Upper lobe of left lung (tissue), 6 donors: ENCODE data around the gene CSRP1. TPM values are rescaled to one million over a fixed set of nuclear protein-coding genes. Genes with fewer than 3 reads are reported as not detected.

Source experiments
- ATAC-seq, 2 donors: fragments of 200-7000 bp; cut with Tn5 transposase; one replicate each; pipeline ENCODE4 v1.9.1; 2022; ENCODE audit warnings: mild to moderate bottlenecking in 2 of 2, moderate library complexity in 2 of 2; ENCODE audit not compliant: low FRiP score in 2 of 2
- DNase-seq, 2 donors: peaks; one replicate each; pipeline ENCODE4 v3.0.0-alpha.2; 2019 to 2020
- H3K27ac ChIP-seq, 4 donors: fragments of 200-600 bp; sonication (generic); one replicate each; pipeline ENCODE4 v1.5.1; 2016 to 2019
- H3K27me3 ChIP-seq, 4 donors: fragments of 200-600 bp; sonication (generic); one replicate each; pipeline ENCODE4 v1.5.1; 2017 to 2019
- H3K36me3 ChIP-seq, 4 donors: fragments of 200-600 bp; sonication (generic); one replicate each; pipeline ENCODE4 v1.5.1; 2016 to 2019
- H3K4me1 ChIP-seq, 4 donors: fragments of 200-600 bp; sonication (generic); one replicate each; pipeline ENCODE4 v1.5.1; 2018 to 2019
- H3K4me3 ChIP-seq, 4 donors: fragments of 200-600 bp; sonication (generic); one replicate each; pipeline ENCODE4 v1.5.1; 2017 to 2019; ENCODE audit warnings: mild to moderate bottlenecking in 2 of 4, moderate library complexity in 1 of 4
- H3K9me3 ChIP-seq, 4 donors: fragments of 200-600 bp; sonication (generic); one replicate each; pipeline ENCODE4 v1.5.1; 2018 to 2019
- EP300 ChIP-seq, 4 donors: sonication (generic); formaldehyde crosslinking; IDR thresholded peaks; one replicate each; pipeline ENCODE4 v1.5.1; 2017; ENCODE audit warnings: antibody characterized with exemption in 4 of 4, control low read depth in 2 of 4
- POLR2A ChIP-seq, 4 donors: fragments of 450-650 bp; IDR thresholded peaks; one replicate each; pipeline ENCODE4 v1.5.1; 2016 to 2017; ENCODE audit warnings: antibody characterized with exemption in 4 of 4, mild to moderate bottlenecking in 2 of 4
- POLR2AphosphoS5 ChIP-seq, 2 donors: sonication (generic); formaldehyde crosslinking; IDR thresholded peaks; one replicate each; pipeline ENCODE4 v1.5.1; 2017; ENCODE audit warnings: antibody characterized with exemption in 2 of 2
- WGBS, 2 donors: methylation state at CpG; one replicate each; pipeline ENCODE4 v1.1.5; 2017 to 2018; 5-methylcytosine and 5-hydroxymethylcytosine counted together
- total RNA-seq, 6 donors: library from RNA; depleted of rRNA in 4 of 6; stranded (reverse); fragments of >200 nt in 4 of 6; gene quantifications; one replicate each; pipeline versions ENCODE4 v1.1.0 to v1.2.1, GENCODE V29; 2016 to 2021
- TF ChIP-seq, protein P1 (sequence below), 6 experiments: fragments of 450-650 bp in 4 of 6; fragments of 200-600 bp in 2 of 6; sonication (generic) in 2 of 6; IDR thresholded peaks; one replicate each; pipeline ENCODE4 v1.5.1; 2016 to 2019; ENCODE audit warnings: antibody characterized with exemption in 6 of 6
- donor health status: DM: no; HTN: no; CAD: no; lungs with moderate emphysema.
- donor health status: DM: no; HTN: yes; CAD: no; lungs with severe emphysema.

The CSRP1 gene
- total RNA-seq, 6 donors from 2014 or later, result 200 to 495 (median 327) TPM

DNA sequence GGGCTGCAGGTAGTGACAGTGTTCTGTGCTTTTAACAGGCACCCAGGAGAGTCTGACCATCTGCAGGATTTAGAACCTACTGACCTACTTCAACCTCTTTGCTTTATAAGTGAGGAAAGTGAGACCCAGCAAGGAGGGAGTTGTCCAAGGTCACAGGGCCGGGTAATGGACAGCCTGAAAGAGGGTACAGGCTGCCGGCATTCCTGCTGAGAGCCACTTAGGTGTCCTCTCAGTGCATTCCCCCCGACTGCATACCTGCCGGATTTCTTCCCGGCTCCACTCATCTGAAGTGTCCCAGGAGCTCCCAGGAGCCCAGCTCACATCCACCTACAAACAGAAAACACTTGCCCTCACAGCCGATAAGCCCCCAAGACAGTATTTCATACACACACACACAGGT, 51.8 kb downstream of the CSRP1 start:
- peak in 1 of 2 donors; percentile 70 for DNase-seq
- ATAC-seq, result peak in 1 of 2 donors; percentile 58
- no peak overlapping the region for H3K4me3 ChIP-seq
- no peaks in the 10 kb centered on the region for H3K36me3 ChIP-seq
- peak overlapping the region; percentile 61 to 77 (median 66) for H3K27ac ChIP-seq
- TF ChIP-seq EP300 (IDR thresholded peaks at IDR 0.05) (peak in 1 of 4 donors; percentile 68), POLR2A (IDR thresholded peaks at IDR 0.05) (no peak), POLR2AphosphoS5 (IDR thresholded peaks at IDR 0.05) (no peak)
- TF ChIP-seq, protein P1, sequence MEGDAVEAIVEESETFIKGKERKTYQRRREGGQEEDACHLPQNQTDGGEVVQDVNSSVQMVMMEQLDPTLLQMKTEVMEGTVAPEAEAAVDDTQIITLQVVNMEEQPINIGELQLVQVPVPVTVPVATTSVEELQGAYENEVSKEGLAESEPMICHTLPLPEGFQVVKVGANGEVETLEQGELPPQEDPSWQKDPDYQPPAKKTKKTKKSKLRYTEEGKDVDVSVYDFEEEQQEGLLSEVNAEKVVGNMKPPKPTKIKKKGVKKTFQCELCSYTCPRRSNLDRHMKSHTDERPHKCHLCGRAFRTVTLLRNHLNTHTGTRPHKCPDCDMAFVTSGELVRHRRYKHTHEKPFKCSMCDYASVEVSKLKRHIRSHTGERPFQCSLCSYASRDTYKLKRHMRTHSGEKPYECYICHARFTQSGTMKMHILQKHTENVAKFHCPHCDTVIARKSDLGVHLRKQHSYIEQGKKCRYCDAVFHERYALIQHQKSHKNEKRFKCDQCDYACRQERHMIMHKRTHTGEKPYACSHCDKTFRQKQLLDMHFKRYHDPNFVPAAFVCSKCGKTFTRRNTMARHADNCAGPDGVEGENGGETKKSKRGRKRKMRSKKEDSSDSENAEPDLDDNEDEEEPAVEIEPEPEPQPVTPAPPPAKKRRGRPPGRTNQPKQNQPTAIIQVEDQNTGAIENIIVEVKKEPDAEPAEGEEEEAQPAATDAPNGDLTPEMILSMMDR (IDR thresholded peaks at IDR 0.05), result no peak
- no peaks in the 10 kb centered on the region for H3K27me3 ChIP-seq
- peaks cover 31 to 53% (median 32%) of the 10 kb centered on the region in 4 donors for H3K4me1 ChIP-seq
- 53 to 72% methylated on average over 6 of the region's 6 CpGs for WGBS, 2 donors
- no peaks in the 10 kb centered on the region for H3K9me3 ChIP-seq

DNA sequence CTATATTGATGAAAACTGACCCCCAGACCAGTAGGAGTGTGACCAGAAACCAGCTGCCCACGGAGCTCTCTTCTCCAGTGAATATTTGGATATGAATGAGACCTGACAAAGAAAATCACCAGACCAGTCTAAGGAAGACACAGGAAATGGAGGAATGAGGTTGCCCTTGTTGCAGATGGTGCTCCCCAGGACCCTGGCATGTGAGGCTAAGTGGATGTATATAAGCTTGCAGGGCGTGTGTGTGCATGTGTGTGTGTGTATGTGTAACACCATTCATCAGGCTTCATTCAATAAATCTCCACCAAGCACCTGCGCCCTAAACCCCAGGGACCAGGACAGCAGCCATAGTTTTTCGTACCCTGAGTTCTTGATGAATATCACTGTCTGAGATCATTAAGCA, 52.3 kb downstream of the CSRP1 start:
- no peaks in the 10 kb centered on the region for H3K27me3 ChIP-seq
- peak overlapping the region in 3 of 4 donors; percentile 1 to 77 (median 68) for H3K27ac ChIP-seq
- TF ChIP-seq POLR2A (IDR thresholded peaks at IDR 0.05), result no peak
- TF ChIP-seq EP300 (IDR thresholded peaks at IDR 0.05), result no peak
- no peak for TF ChIP-seq POLR2AphosphoS5 (IDR thresholded peaks at IDR 0.05)
- TF ChIP-seq, protein P1 (IDR thresholded peaks at IDR 0.05), result no peak
- H3K4me1 ChIP-seq, result peaks cover 31 to 55% (median 36%) of the 10 kb centered on the region in 4 donors
- no peak for DNase-seq
- H3K9me3 ChIP-seq, result no peaks in the 10 kb centered on the region
- no peak for ATAC-seq
- 81 to 85% methylated on average over 4 of the region's 4 CpGs for WGBS, 2 donors
- H3K36me3 ChIP-seq, result no peaks in the 10 kb centered on the region
- H3K4me3 ChIP-seq, result no peak overlapping the region

DNA sequence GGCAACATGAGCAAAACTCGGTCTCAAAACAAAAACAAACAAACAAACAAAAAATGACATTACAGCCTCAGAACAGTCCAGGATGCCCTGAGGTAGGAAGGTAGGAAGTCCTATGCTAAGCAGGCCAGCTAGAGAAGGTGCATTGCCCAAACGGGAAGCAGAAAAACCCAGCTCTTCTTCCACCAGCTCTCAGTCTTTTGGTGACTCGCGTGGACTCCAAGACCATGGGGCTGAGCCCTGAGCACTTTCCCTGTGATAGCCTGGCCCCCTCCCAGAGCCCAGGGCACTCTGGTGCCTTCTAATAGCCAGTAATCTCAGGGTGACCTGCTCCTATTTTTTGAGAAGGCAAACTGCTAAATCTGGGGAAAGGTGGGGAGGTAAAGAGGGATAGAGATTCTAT, 54.1 kb downstream of the CSRP1 start:
- no peaks in the 10 kb centered on the region for H3K27me3 ChIP-seq
- no peaks in the 10 kb centered on the region for H3K36me3 ChIP-seq
- no peaks in the 10 kb centered on the region for H3K9me3 ChIP-seq
- H3K27ac ChIP-seq, result no peak overlapping the region
- 75 to 91% methylated on average over 4 of the region's 4 CpGs for WGBS, 2 donors
- TF ChIP-seq, protein P1 (IDR thresholded peaks at IDR 0.05), result no peak
- TF ChIP-seq POLR2AphosphoS5 (IDR thresholded peaks at IDR 0.05) (no peak), EP300 (IDR thresholded peaks at IDR 0.05) (no peak), POLR2A (IDR thresholded peaks at IDR 0.05) (no peak)
- no peak for ATAC-seq
- no peak overlapping the region for H3K4me3 ChIP-seq
- no peak for DNase-seq
- H3K4me1 ChIP-seq, result peaks cover 39 to 72% (median 53%) of the 10 kb centered on the region in 4 donors

DNA sequence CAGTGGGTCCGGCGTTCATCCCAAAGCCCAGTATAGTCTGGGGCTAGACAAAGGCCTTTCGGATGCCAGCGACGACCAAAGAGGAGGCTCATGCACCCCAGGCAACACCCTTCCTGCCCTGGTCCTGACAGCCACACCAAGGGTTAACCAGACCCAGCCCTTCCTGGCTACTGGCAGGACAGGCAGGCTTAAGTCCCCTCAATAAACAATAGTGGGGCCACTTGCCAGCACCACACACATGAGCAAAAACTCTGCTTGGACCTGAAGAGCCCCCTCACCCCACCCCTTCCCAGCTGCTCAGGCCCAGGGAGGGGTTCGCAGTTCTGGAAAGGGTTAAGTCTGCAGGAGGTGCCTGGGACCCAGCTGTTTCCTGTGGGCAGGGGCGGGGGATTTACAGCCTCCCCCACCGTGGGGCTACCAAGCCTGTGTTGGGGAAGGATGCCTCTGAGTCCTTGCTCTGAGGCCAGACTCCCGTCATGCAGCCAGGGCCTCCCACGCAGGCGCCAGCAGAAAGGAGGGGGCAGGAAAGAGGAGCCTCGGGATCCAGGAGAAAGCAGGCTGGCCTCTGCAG, 56.1 kb downstream of the CSRP1 start:
- TF ChIP-seq, protein P1 (IDR thresholded peaks at IDR 0.05), result no peak
- peak; percentile 19 to 46 for TF ChIP-seq POLR2AphosphoS5 (IDR thresholded peaks at IDR 0.05)
- no peak for TF ChIP-seq POLR2A (IDR thresholded peaks at IDR 0.05)
- TF ChIP-seq EP300 (IDR thresholded peaks at IDR 0.05), result peak in 1 of 4 donors; percentile 12
- peak; percentile 70 to 78 for ATAC-seq
- Histone ChIP-seq H3K9me3 (no peaks in the 10 kb centered on the region), H3K36me3 (no peaks in the 10 kb centered on the region), H3K4me3 (no peak overlapping the region), H3K4me1 (peaks cover 25 to 55% (median 40%) of the 10 kb centered on the region in 4 donors), H3K27ac (peak overlapping the region; percentile 51 to 80 (median 59)), H3K27me3 (no peaks in the 10 kb centered on the region)
- 17 to 26% methylated on average over 7 to 12 of the region's 12 CpGs for WGBS, 2 donors
- peak; percentile 41 to 82 for DNase-seq

DNA sequence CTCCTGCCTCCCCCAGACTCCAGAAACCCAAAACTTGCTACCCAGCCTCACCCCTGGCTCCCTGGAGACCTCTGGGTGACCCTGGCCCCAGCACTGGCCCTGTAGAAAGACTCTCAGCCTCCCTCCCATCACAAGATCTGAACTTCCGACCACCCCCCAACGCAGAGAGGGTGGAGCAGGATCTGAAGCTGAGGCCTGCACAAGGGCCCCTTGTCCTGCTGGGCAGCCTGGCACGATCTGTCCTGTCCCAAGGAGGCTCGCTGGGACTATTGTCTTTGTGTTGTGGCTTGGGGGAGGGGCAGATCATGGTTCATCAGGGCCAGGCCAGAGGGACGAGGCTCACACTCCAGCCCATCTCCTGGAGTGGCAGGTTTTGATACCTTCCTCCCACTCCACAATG, 57.9 kb downstream of the CSRP1 start:
- no peak for ATAC-seq
- Histone ChIP-seq H3K4me3 (no peak overlapping the region), H3K9me3 (no peaks in the 10 kb centered on the region), H3K27me3 (no peaks in the 10 kb centered on the region), H3K27ac (peak overlapping the region; percentile 37 to 80 (median 53)), H3K4me1 (peaks cover 19 to 46% (median 36%) of the 10 kb centered on the region in 4 donors), H3K36me3 (no peaks in the 10 kb centered on the region)
- TF ChIP-seq, protein P1 (IDR thresholded peaks at IDR 0.05), result no peak
- peak in 2 of 4 donors; percentile 34 to 77 for TF ChIP-seq EP300 (IDR thresholded peaks at IDR 0.05)
- no peak for TF ChIP-seq POLR2A (IDR thresholded peaks at IDR 0.05)
- peak in 1 of 2 donors; percentile 70 for TF ChIP-seq POLR2AphosphoS5 (IDR thresholded peaks at IDR 0.05)
- peak in 1 of 2 donors; percentile 36 for DNase-seq
- 51 to 81% methylated on average over 2 to 3 of the region's 5 CpGs for WGBS, 2 donors
